Posterior vena cava (tissue), 2 donors: ENCODE results near the gene GRK2. TPM values are rescaled to one million over a fixed set of nuclear protein-coding genes. Genes with fewer than 3 reads are reported as not detected.
"Not testable (repeated sequence)": the region's sequence is repeated elsewhere in the genome, so short reads cannot be mapped to it uniquely, and the experiment has no call there.

Experiments
- DNase-seq: peaks from one replicate; pipeline ENCODE4 v3.0.0-alpha.2; 2020; ENCODE audit warnings: low spot score
- intact Hi-C, 2 donors: fragments of 100-400 bp; cut with DNase I; formaldehyde crosslinking; loops; one replicate each; pipeline versions ENCODE4 v1.14.1 to v1.14.2; 2022 to 2023
- total RNA-seq, 2 donors: library from RNA; stranded (reverse); fragmentation: NEBNext Ultra II Directional; extraction: Animal tissue kit (Norgen Biotek cat#: 25700); gene quantifications; one replicate each; pipeline ENCODE4 v1.2.1, GENCODE V29; 2021
- donor health status: DM: yes; HTN: yes; CAD: no.
- donor health status: DM: yes; HTN: yes; CAD: no.

Gene GRK2
- total RNA-seq, 2 donors from 2014 or later, result 50.4 to 58.2 TPM

DNA sequence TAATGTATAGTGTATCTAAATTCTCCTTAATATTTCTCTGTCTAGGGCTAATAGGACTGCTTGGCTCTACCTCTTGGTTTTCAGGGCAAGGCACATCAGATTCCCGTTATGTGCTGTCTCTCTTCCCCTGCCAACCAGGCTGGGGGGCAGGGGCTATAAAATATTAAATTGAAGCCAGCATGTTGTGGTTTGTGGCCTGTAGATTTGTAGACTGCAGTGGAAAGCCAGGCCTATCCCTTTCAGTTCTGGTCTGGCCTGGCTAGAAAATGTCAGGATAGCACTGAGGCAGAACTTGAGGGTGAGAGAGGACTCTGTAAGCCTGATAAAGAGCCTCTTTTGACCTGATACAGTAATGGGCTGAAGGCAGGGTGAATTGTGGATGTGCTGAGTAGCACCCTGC is 14.4 kb upstream of the GRK2 start:
- intact Hi-C loops, result no loop called here
- no peak for DNase-seq

GRCh38 chr11:67252831-67253239 is 13.4 kb upstream of the GRK2 start:
- DNase-seq, result no peak

GRCh38 chr11:67253872-67254624 is 12.2 kb upstream of the GRK2 start:
- no peak for DNase-seq
- intact Hi-C loops, result no loop called here

More at GRCh38 chr11:67252831-67253239, 13.4 kb upstream of the GRK2 start:
- intact Hi-C loops, result no loop called here

GRCh38 chr11:67254798-67255197 is 11.5 kb upstream of the GRK2 start:
- DNase-seq, result no peak
- intact Hi-C loops, result no loop called here

GRCh38 chr11:67255353-67255752 is 10.9 kb upstream of the GRK2 start:
- no peak for DNase-seq
- intact Hi-C loops, result no loop called here

- intact Hi-C loops, result no loop called here
Observed at GRCh38 chr11:67255864-67256263, 10.4 kb upstream of the GRK2 start.

GRCh38 chr11:67256477-67257135 is 9.7 kb upstream of the GRK2 start:
- DNase-seq, result no peak

More at GRCh38 chr11:67255864-67256263, 10.4 kb upstream of the GRK2 start:
- no peak for DNase-seq

DNA sequence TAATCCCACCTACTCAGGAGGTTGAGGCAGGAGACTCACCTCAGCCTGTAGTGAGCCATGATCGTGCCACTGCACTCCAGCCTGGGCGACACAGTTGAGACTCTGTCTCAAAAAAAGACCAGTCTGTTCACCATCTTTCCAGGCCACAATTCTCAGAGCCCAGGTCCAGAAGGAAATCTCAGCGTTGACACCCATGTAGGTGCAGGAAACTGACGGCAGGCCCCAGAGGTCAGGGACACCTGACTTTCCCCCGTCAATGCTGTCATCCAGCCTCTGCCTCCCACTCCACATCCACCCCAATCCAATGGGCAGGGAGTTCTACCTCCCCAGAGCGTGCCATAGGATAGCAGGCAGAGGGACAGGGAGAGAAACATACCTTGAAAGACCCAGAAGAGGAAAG is 5.9 kb upstream of the GRK2 start:
- intact Hi-C loops, result no loop called here
- DNase-seq, result no peak

More at GRCh38 chr11:67256477-67257135, 9.7 kb upstream of the GRK2 start:
- intact Hi-C loops, result no loop called here

- intact Hi-C loops, result not testable (repeated sequence)
- DNase-seq, result peak; percentile 86
Observed at GRCh38 chr11:67260885-67261639, 5.2 kb upstream of the GRK2 start.

DNA sequence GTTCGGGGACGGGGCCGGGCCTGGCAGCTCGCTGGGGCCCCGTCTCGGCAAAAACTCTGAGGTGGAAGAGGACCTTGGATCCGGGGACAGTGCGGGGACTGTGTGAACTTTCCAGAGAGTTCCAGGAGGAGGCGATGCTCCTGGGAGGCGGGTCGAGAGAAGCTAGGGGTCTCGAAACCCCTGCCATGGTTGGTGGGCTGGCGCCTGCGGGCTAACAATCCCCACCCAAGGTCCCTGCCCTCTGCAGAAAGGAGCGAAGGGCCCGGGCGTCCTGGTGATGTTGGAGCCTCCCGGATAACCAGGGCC is 4.7 kb upstream of the GRK2 start:
- intact Hi-C loops, result no loop called here
- no peak for DNase-seq

DNA sequence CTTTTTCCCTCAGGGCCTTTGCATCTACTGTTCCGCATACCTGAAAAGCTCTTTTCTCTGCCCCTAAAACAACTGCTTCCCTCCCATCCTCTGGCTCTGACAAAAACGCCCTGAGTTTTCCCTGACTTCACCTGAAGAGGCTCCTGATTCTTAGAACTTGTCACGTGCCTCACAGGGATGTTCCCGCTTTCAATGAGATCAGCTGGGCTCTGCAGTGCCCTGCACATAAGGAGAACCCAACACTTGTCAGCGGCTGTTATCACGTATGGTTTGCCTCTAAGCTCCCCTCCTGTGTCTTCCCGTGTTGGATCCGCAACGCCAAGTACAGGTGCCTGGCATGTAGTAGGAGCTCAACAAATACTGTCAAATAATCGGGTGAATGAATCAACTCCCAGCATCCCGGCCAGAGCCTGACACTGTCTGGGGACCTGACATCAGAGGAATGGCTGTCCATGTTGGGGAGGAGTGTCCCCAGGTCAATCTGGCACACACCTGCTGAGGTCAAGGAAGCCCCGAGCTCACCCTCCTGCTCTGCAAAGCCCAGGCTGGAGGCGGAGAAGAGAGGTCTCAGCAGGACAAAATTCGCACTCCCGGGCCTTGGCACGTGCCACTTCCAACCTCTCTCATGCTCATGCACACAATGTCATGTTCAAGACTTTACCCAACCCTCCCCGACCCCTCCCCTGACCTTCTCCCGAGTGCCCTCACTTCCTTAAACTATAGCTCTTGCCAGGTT is 4.2 kb upstream of the GRK2 start:
- intact Hi-C loops, result loop anchor here in 1 of 2 donors (2.0 kb wide), 1 partner anchor 55 kb away; no protein-coding TSS in a partner anchor
- DNase-seq, result peak; percentile 79

DNA sequence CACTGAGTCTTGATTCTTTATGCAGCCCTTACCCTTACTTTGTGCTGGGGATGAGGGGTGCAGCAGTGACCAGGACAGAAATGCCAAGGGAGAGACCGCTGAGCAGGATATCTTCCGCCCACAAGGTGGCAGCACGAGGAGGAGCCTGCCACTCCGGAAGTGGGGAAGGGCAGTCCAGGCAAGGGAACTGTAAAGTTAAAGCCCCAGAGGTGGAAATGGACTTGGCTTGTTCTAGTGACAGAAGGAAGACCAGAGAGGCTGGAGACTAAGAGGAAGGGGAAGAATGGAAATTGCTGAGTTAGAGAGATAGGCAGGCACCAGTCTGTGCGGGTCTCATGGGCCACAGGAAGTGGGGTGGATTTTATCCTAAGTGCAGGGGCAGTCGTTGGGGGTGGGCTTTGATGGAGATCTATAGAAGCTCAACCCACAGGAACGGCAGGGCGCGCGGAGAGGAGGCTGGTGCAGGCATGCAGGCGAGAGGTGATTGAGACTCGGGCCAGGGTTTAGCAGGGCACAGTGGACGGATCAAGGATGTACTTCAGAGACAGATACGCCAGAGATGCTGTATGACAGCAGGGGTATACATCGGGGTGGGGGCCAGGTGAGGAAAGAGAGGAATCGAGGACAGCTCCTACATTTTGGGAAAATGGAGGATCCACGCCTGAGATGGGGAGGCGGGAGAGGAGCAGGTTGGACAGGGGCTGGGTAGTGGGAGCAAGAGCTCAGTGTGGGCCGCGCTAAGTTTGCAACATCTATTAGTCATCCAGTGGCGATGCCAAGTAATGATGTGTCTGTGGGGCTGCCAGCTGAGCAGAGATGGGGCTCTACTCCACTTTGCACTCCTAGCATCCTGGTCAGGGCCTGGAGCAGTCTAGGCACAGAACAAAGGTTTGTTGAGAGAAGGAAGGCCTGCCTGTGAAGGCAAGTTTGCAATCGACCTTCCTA is 3.3 kb upstream of the GRK2 start:
- peak; percentile 93 for DNase-seq
- intact Hi-C loops, result loop anchor here in 1 of 2 donors (2.0 kb wide), 1 partner anchor 54 kb away; no protein-coding TSS in a partner anchor

DNA sequence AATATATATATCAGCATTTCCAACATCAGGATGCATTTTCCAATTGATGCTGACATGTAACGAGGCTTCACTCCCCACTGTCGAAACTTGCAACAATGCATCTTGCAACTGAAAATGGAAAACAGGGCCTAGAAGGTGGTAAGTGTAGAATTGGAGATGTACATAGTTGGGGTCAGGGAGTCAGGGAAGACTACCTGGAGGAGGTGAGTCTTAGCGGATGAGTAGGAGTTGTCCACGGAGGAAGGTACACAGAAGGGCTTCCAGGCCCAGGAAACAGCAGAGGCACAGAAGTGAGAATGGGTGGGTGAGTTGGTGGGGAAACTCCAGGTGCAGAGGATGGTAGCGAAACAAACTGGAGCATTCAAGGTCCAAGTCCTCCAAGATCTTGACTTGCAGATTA is 2.0 kb upstream of the GRK2 start:
- intact Hi-C loops, result loop anchor here in 1 of 2 donors (2.0 kb wide), 1 partner anchor 55 kb away; no protein-coding TSS in a partner anchor
- no peak for DNase-seq

DNA sequence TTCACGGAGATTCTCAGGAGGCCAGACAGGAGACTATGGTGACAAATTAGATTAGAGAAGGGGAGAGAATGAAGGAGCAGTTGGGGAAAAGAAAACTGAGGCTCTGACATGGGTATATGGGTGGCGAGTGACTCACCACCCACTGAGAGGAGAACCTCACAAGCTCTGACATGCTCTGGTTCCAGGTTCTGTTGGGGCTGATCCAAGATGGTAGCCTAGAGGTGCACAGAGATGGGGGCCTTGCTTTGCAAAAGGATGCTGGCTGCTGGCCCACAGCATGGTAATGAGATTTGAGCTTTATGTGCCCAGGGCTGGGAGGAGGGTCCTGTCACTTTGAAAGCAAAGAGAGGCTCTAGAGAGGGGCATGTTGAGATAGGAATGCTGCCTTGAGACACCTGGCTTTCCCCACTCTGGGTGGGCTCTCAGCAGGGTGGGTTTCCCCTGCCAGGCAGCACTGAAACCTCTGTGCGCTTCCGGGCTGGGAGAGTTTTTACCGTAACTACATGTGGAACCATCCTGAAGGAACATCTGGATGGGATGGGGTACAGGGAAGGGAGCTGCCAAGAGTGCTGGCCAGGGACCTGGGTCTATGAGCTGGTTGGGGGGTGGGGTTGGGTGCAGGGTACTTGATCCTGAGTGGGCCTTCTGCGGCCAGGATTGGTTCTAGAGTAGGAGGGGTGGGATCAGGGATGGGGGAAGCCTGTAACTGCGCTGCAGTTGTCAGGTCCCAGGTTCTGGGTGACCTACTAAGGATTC is 1.2 kb upstream of the GRK2 start:
- peak; percentile 58 for DNase-seq
- intact Hi-C loops, result loop anchor here (2.0 to 5.0 kb wide), 3 partner anchors 54 to 117 kb away; no protein-coding TSS in a partner anchor

- DNase-seq, result peak; percentile 95
- intact Hi-C loops, result loop anchor here (2.0 to 5.0 kb wide), 3 partner anchors 53 to 116 kb away; no protein-coding TSS in a partner anchor
Observed at GRCh38 chr11:67265633-67266448, 432 bp upstream of the GRK2 start.
